IPS-NIHi11 (cell line): ENCODE data around the gene COL21A1.

Experiments
- DNase-seq: peaks from one replicate; pipeline ENCODE4 v3.0.0; 2012; ENCODE audit warnings: mixed read lengths, low spot score

The COL21A1 gene

DNA sequence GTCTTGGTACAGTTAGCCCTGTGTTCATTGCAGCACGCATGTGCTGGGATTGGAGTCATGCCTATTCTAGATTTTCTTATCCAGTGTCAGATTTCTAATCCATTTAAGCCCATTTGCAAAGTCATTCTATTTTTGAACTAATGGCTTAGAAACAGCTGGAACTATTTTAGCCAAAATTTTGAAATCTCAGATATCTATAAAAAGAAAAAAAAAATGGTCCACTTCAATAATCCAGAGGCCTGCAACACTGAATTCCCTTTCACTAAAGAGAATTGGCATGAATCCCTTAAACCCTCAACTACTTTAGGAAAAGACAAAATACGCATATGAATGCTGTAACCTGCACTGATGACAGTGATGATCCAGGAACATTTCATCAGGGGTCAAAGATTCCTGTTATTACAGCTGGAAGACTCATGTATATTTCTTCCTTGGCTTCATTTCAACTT lies 1.5 kb downstream of the COL21A1 start:
- DNase-seq: no peak

- DNase-seq: no peak
Observed at GRCh38 chr6:56244528-56245253, 2.7 kb downstream of the COL21A1 start.

GRCh38 chr6:56244089-56244488 lies 3.3 kb downstream of the COL21A1 start:
- DNase-seq: no peak

- no peak for DNase-seq
Observed at GRCh38 chr6:56243518-56244070, 3.8 kb downstream of the COL21A1 start.

DNA sequence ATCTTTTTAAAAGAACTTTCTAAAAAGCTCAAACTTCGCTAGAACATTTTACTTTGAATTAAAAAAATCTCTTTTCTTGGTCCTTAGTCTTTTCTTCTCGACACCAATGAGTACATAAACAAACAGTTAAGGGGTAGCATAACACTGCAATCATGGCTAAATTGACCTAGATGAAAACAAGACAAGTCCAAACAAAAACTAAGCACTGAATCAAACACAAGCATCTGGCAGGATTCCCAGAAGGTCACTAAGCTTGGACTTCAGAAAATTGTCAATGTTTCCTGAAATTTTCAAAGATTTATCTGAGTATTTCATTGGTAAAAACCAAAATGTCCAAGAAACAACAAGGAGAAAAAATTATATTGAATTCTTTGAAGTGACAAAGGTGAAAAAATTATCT lies 5.0 kb downstream of the COL21A1 start:
- no peak for DNase-seq

DNA sequence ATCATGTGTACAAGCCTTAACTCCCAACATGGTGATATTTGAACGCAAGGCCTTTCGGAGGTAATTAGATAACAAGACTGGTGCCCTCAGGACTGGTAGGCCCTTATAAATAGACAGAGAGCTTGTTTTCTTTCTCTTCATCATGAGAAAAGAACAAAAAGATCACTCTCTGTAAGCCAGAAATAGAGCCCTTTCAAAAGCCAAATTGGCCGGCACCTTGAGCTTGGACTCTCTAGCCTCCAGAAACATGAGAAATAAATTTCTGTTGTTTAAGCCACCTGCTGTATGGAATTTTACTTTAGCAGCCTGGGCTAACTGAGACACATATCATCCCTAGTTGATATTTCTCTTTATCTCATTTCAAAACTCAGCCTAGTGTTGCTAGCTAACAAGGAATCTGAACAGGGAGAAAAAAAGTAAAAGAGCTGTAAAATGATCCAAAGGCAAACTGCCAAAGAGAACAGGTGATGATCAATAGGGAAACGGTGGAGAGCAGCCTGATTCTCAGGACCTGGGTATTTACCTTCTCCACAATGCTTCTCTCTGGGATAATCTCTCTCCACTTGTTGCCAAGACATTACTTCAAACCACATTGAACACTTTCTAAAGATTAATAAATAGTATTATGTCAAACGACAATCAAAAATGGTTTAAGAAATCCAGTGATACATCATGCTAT lies 6.1 kb downstream of the COL21A1 start:
- DNase-seq: no peak

DNA sequence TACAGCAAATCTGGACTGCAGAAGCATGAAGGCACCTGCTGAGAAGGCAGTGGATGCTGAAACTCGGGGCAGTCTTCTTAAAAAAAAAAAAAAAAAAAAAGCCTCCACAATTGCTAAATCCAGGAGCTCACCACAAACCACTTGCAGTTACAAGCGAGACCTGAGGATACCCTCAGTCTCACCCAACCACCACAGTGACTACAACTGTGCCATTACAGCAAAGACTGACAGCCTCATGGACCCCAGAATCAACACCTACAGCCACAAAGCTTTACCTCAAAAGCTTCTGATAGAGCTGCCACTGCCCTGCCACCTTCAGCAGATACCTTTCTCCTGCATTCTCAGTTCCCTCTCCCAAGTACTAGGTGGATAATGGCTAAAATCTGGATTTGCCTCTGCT lies 9.0 kb downstream of the COL21A1 start:
- no peak for DNase-seq

DNA sequence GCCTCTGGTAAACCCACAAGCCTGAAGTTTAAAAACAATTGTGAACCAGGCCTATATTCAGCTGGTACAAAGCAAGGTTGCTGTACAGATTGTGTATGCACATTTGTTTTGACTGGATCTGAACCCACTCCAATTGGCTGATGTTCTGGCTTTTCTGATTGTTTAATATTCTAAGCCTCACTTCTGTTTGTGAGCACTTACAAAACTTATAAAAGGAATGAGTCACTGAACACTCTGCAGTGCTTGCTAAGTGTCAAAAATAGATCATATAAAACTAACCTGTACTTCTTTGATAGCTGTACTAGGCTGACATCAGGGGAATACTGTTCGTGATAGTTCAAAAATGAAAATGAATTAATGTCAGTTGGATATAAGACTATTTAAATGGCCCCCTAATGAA lies 12.1 kb downstream of the COL21A1 start:
- DNase-seq: no peak

DNA sequence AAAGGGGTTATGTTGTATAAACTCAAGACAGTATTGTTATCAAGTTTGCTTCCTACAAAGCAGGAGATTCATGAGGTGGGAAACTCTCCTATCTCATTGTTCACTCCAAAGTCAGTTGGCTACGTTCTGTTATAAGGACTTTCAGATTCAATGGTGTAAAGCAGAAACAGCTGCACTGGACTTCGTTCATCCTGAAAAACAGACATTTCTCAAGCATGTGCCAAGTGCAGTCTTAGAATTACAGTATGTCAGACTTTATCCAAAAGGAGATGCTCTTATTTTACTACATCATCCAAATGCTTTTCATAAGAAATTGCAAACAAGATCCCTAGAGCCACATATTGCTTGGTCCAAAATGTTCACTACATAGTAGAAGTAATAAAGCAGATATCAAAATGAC lies 14.9 kb downstream of the COL21A1 start:
- DNase-seq: no peak

GRCh38 chr6:56231827-56232226 lies 15.6 kb downstream of the COL21A1 start:
- DNase-seq: no peak

DNA sequence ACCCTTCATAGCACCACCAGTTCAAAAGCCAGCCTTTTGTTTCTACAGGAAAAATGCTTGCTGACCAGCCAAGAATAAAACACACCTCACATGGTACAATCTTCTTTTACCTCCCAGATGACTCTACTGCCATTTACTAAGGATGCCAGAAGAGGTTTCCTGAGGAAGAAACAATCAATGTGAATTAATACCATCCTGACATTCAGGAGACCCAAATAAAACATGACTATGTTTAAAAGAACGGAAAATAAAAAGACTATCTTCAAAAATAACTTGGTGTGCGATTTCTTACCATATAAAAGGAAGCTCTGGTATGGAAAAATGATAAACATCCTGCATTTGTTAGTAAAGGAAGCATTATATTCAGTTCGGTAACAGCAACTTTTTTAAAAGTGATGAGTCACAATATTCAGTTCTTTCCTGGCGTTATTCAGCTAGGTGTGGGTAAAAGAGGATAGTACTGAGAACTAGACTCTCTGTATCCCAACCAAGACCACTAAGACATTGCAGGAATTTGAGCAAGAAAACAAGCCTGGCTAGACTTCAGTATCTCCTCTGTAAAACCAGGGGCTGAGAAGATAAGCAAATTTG lies 16.3 kb downstream of the COL21A1 start:
- no peak for DNase-seq

- DNase-seq: no peak
Observed at GRCh38 chr6:56227071-56227879, 20.1 kb downstream of the COL21A1 start.

DNA sequence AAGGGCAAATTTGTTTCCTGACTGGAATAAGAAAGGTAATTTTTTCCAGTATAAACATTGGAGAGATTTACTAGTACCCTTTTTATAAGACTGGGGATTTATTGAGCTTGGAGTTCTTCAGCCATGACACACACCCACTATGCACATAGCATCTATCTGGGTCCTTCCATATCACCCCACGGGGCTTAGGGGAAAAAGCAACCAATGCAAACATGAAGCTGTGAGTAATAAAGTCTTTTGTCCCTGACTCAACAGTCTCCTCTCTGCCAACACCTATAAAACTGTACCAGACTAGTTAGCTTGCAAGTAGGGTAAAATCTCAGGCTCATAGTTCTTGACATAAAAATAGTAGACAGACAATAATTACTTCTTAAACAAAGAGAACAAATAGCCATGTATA lies 23.4 kb downstream of the COL21A1 start:
- DNase-seq: no peak

DNA sequence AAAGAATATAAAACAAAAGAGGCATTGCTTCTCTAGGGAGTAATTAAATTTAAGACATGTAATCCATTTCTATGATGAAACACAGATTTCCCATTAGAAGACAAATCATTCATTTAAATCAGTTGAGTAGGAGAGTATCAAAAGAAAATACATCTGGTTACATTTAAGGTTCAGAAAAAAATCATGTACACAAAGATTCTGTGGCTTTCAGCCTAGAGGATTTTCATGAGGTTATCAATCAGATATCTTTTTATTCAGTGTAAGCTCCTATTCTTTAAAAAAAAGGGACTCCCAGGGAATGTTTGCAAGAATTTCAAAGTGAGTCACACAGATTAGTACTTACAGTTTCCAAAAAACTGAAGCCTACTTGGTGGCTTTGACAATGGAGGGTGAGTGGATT lies 24.9 kb downstream of the COL21A1 start:
- no peak for DNase-seq

- no peak for DNase-seq
Observed at GRCh38 chr6:56220078-56220477, 27.3 kb downstream of the COL21A1 start.

DNA sequence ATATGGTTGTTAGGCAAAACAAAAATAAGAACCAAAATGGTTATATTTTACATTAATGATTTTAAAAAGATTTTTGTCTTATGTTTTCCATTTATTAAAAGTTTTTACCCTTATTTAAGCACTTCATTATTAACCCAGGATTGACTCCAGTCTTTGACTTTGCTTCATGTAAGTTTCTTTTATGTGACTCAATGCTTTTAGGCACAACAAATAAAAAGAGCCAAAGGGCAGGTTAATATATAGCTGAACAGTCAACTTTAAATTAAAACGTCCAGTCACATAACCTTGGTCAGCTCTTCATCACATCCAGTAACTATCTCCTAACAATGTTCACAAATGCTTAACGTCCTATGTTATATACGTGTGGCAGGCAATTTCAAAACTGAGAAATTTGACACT lies 32.7 kb downstream of the COL21A1 start:
- DNase-seq: no peak

DNA sequence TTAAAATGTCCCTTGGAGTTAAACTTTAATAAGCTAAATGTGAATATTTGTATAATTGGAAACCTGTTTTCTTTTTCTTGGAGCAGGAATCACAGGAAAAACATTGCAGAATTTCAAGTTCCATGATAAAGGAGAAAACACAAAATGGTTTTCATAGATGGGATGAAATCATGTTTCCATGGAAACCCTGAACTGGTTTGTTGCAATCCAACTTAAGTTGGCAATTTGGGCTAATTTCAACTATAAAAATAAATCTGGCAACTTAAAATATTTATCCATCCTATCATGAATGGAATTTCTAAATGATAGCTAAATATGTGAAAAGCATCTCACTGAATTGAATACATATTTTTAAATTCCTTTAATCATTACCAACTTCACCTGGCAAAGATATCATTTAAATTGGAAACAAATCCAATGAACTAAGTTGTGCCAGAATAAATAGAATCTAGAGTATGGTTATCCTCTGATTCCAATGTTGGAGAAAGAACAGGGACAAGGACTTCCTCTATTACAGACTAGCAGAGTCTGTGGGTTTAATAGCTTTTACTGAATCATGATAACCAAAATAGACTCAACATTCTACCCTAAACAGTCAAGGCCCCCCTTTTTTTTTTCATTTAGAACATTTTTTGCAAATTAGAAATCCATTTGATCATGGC lies 33.2 kb downstream of the COL21A1 start:
- no peak for DNase-seq

DNA sequence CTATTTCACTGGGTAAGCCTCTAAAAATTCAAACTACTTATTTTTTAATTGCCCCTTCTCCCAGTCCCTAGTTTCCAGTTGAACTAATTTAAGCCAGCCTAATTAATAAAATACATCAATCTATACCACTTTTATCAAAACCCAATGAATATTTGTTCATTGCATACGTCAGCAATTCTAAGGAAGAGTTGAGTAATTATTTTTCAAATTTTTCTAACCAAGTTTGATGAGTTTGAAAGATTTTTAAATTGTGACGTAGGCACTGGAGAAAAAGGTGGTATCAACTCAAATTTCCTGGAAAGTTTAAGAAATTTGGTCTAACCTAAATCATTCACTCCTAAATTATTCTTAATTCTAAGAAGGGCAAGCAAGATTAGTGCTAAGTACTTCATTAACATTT lies 35.7 kb downstream of the COL21A1 start:
- DNase-seq: no peak

GRCh38 chr6:56204134-56204533 lies 43.2 kb downstream of the COL21A1 start:
- no peak for DNase-seq

- DNase-seq: no peak
Observed at GRCh38 chr6:56199956-56200355, 47.4 kb downstream of the COL21A1 start.

- no peak for DNase-seq
Observed at GRCh38 chr6:56193846-56194245, 53.5 kb downstream of the COL21A1 start.

DNA sequence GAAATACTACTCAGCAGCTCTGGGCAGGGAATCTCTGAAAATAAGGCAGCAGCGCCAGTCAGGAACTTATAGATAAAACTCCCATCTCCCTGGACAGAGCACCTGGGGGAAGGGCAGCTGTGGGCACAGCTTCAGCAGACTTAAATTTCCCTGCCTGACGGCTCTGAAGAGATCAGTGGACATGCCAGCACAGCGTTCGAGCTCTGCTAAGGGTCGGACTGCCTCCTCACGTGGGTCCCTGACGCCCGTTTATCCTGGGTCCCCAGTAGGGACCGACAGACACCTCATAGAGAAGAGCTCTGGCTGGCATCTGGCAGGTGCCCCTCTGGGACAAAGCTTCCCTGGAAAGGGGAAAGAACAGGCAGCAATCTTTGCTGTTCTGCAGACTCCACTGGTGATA lies 59.0 kb downstream of the COL21A1 start:
- DNase-seq: no peak
